ENCODE measurements around the gene GPR157. TPM values are rescaled to one million over a fixed set of nuclear protein-coding genes. Genes with fewer than 3 reads are reported as not detected.

Gene GPR157
- total RNA-seq, 1 donor = 5.4 TPM

- Histone ChIP-seq H3K27ac (ENCODE audit: low read depth, low read length) (no peak overlapping the region), H2AFZ (ENCODE audit: low read length) (no peak overlapping the region), H3K9me3 (ENCODE audit: low read depth, low read length) (no peaks in the 10 kb centered on the region), H3K4me3 (ENCODE audit: insufficient read depth, low read length) (no peak overlapping the region), H3K4me1 (ENCODE audit: insufficient read depth, low read length) (peaks cover 38% of the 10 kb centered on the region), H3K36me3 (ENCODE audit: insufficient read depth, low read length) (peaks cover 44% of the 10 kb centered on the region), H3K4me2 (ENCODE audit: insufficient read depth, low read length) (no peak overlapping the region), H4K20me1 (ENCODE audit: insufficient read depth, low read length) (peaks cover 62% of the 10 kb centered on the region), H3K27me3 (ENCODE audit: insufficient read depth, low read length) (no peaks in the 10 kb centered on the region), H3K79me2 (ENCODE audit: insufficient read depth, low read length) (peaks cover 90% of the 10 kb centered on the region)
- peak; percentile 8 for DNase-seq (ENCODE audit: insufficient read length, low spot score, missing footprints)
- no peak for TF ChIP-seq CTCF (IDR thresholded peaks at IDR 0.05; ENCODE audit: extremely low read depth, low read depth, low read length)
These were observed 38.7 kb upstream of the GPR157 start for GRCh38 chr1:9167638-9168037.

GRCh38 chr1:9166289-9167235 is 37.7 kb upstream of the GPR157 start:
- H3K4me1 ChIP-seq (ENCODE audit: insufficient read depth, low read length) = peaks cover 42% of the 10 kb centered on the region
- peak overlapping the region; percentile 65 for H3K27ac ChIP-seq (ENCODE audit: low read depth, low read length)
- H3K36me3 ChIP-seq (ENCODE audit: insufficient read depth, low read length) = peaks cover 47% of the 10 kb centered on the region
- H3K9me3 ChIP-seq (ENCODE audit: low read depth, low read length) = no peaks in the 10 kb centered on the region
- H2AFZ ChIP-seq (ENCODE audit: low read length) = no peak overlapping the region
- peak; percentile 43 for DNase-seq (ENCODE audit: insufficient read length, low spot score, missing footprints)
- no peak overlapping the region for H3K4me3 ChIP-seq (ENCODE audit: insufficient read depth, low read length)
- no peak for TF ChIP-seq CTCF (IDR thresholded peaks at IDR 0.05; ENCODE audit: extremely low read depth, low read depth, low read length)
- peaks cover 60% of the 10 kb centered on the region for H4K20me1 ChIP-seq (ENCODE audit: insufficient read depth, low read length)
- H3K4me2 ChIP-seq (ENCODE audit: insufficient read depth, low read length) = no peak overlapping the region
- no peaks in the 10 kb centered on the region for H3K27me3 ChIP-seq (ENCODE audit: insufficient read depth, low read length)
- peaks cover 90% of the 10 kb centered on the region for H3K79me2 ChIP-seq (ENCODE audit: insufficient read depth, low read length)

- H3K27me3 ChIP-seq (ENCODE audit: insufficient read depth, low read length) = no peaks in the 10 kb centered on the region
These were observed 36.5 kb upstream of the GPR157 start for GRCh38 chr1:9165396-9165795.

More at GRCh38 chr1:9165396-9165795, 36.5 kb upstream of the GPR157 start:
- Histone ChIP-seq H3K79me2 (ENCODE audit: insufficient read depth, low read length) (peaks cover 91% of the 10 kb centered on the region), H3K9me3 (ENCODE audit: low read depth, low read length) (no peaks in the 10 kb centered on the region), H3K4me1 (ENCODE audit: insufficient read depth, low read length) (peaks cover 42% of the 10 kb centered on the region), H2AFZ (ENCODE audit: low read length) (no peak overlapping the region), H3K4me3 (ENCODE audit: insufficient read depth, low read length) (no peak overlapping the region), H3K4me2 (ENCODE audit: insufficient read depth, low read length) (no peak overlapping the region), H4K20me1 (ENCODE audit: insufficient read depth, low read length) (peaks cover 60% of the 10 kb centered on the region), H3K27ac (ENCODE audit: low read depth, low read length) (peak overlapping the region; percentile 91), H3K36me3 (ENCODE audit: insufficient read depth, low read length) (peaks cover 47% of the 10 kb centered on the region)
- DNase-seq (ENCODE audit: insufficient read length, low spot score, missing footprints) = no peak
- TF ChIP-seq CTCF (IDR thresholded peaks at IDR 0.05; ENCODE audit: extremely low read depth, low read depth, low read length) = no peak
